ENCODE data around the gene GFOD1.

DNA sequence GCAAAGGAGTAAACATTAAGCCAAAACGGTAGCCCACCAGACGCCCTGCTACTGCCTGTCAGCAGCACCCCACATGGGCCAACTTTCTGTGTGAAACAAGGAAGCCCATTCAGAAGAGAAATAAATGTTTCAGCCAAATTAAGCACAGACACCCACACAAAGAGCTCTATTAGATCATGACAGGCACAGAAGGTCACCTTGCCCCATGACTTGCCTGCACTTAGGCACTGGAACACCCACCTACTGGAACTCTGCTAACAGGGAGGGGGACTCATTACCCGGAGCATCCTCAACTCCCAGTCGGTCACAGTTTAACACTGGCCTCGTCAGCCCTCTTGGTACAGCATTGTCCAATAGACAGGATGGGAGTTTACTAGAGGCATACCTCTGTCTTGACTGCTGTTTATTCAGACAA, 31.8 kb downstream of the GFOD1 start:
- TF ChIP-seq, protein P1, sequence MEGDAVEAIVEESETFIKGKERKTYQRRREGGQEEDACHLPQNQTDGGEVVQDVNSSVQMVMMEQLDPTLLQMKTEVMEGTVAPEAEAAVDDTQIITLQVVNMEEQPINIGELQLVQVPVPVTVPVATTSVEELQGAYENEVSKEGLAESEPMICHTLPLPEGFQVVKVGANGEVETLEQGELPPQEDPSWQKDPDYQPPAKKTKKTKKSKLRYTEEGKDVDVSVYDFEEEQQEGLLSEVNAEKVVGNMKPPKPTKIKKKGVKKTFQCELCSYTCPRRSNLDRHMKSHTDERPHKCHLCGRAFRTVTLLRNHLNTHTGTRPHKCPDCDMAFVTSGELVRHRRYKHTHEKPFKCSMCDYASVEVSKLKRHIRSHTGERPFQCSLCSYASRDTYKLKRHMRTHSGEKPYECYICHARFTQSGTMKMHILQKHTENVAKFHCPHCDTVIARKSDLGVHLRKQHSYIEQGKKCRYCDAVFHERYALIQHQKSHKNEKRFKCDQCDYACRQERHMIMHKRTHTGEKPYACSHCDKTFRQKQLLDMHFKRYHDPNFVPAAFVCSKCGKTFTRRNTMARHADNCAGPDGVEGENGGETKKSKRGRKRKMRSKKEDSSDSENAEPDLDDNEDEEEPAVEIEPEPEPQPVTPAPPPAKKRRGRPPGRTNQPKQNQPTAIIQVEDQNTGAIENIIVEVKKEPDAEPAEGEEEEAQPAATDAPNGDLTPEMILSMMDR (IDR thresholded peaks at IDR 0.05), result no peak
- no peak for TF ChIP-seq POLR2A (IDR thresholded peaks at IDR 0.05)
- TF ChIP-seq EP300 (IDR thresholded peaks at IDR 0.05), result no peak

Data from sigmoid colon (tissue), 4 donors.